Measurements from ENCODE around the gene SERTAD2.

Gene SERTAD2

DNA sequence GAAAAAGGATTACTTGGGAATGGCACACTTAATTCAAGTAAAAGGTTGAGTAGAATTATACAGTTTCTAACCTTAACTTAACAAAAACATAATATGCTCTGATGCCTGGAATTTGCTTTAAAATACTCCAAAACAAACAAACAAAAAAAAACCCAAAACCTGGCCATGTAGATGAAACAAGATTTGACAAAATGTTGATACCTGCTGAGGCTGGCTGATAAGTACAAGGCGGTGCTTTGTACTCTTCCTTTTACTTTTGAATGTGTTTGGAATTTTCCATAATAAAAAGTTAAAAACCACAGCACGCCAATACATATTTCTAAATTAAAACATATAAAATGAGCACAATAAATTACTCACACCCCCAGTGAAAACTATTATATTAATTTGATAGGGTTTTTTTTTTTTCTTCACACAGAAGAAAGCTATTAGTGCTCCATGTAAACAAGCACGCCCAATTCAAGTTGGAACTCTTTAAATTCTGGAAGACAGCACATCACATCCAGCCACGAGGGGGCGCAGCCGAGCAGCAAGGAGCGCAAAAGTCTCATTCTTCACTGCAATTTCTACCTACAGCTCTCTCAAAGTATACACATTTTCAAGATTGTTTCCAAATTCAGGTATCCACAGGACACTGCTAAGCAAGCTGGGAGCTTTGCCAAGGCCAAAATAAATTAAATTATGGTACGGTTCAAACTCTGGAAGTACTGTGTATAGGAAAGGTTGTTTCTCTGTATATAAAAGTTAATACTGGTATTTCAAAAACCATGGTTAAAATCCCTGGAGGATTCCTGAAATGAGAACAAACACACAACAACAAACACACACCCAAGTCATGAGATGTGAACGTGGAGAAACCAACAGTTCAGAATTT, 7.5 kb downstream of the SERTAD2 start:
- DNase-seq, result peak; percentile 46

DNA sequence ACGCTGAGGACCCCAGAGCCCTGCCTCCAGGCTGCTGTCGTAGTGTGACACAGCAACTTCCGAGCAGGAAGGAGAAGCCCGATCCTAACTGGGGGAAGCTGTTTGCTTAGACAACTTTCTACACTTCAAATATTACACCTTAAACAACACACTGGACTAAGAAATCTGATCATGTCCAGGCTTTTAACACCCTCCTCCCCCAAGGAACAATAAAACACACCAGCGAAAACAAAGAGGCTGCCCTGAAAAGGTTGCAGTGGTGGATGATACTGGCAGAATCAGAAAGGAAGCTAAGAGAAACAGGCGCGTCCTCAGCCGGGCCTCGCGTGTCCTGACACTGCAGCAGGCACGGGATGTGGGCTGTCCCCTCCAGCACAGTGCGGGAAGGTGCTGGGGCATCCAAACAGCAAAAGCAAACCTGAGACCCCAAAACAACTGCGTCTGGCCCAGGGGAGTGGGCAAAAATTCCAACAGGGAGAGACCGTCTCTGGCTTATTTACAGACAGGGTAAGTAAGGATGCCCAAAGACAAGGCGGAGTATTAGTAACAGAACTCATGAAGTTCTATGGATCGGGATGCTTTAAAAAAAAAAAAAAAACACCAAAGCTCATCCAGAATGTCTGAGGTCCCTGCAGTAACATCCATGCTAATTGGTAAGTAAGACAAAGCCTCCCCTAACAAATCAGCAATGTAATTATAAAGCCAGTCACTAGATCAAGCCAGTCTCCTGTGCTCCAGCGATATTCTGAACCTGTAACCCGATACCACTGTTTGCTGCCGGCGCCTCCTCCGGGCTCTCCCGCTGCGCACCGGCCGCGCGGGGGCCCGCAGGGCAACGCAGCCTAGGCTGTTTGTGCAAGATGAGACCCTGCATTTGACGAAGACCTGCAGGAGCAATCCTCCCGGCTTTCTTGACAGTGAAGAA, 9.0 kb downstream of the SERTAD2 start:
- DNase-seq, result peak; percentile 13

DNA sequence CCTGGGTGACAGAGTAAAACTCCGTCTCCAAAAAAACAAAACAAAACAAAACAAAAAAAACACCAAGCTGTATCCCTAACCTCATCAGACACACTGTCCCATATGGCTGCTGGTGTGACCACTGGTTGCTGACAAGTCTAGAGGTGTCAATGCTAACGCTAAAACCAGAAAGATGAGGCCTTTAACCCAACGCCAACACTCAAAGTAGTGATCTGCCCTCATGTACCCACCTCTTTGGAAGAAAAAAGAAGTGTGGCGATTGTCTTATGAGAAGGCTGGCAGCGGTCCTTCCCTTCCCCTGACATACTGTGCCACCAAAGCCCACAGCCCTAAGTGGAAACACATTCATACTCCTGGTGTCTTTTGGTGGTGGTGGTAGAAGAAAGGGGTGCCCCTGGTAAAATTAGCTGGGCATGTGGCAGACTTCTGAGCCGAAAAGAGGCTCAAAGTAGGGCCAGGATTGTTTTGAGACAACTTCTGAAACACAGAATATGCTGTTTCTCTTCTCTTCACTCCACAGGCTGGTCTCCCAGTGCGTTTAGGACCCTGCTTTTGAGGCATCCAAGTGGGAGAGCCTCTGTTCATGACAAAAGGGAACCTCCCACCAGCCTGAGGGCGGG, 9.8 kb downstream of the SERTAD2 start:
- no peak for DNase-seq

DNA sequence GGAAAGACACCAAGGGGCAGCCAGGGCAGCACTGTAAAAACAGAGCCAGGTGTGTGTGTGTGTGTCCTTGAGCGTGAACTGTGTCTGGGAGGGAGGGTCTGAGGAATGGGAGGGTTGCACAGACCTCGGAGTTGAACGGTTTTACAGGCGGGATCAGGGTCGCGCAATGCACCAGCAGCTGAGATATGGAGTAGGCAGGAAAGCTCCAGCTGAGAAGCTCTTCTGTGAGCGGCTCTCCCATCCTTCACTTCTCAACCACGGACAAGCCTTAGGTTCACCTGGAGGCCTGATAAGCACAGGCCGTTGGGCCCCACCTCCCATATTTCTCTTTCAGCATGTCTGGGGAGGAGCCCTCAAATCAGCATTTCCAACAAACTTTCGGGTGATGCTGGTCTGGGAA, 12.1 kb downstream of the SERTAD2 start:
- no peak for DNase-seq

DNA sequence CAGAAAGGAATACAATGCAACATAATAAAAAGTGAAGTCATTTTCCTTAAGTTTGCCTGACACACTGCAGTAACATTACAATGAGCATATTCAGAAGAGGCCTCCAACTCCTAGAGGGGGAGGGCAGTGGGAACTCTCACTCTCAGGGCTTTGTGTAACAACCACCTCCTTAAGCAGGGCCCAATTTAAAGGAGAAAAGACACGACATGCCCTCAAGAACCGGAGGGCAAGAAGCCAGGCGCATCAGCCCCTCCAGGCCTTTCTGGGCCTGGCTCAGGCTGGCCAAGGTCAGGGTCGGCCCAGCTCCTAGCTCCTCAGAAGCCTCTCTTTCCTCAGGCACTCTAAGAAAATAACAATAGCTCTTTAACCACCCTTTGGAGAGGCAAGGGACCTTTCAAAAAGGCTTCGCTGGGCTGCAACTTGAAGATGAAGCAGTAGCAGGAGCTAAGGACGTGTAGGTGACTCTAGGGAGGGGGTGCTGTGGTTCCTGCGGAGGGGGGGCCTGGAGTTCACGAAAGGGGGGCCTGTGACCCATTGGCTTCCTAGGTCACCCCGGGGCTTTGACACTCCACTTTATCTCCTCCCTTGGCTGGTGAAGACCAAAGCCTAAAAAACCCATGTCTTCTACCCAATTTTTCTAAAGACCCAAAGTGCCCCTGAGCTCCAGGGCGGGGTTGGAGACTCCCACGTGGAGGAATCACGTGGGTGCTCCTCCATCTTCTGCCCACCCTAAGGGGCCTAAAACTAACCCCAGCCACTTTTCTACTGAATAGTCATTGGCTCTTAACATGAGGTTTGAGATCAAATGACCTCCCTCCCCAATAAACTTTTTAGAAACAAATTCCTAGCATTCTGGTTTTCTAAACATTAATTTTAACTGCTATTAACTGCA, 13.3 kb downstream of the SERTAD2 start:
- no peak for DNase-seq

DNA sequence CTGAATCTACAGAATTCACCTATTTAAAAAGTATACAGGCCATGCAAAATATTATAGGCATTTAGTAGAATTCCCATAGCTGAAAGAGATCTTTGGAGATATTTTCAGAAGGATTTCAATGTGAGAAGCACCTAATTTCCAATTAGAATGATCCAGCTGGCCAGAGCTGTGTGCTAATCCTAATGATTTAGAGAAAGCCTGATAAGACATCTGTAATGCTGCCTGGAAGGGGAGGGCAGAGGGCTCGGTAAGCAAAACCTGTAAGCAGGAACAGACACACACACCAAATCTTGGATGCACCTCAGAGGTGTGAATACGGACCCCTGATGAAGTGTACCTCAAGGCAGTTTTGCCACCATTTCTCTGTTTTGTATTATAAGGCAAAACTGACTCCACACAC, 14.0 kb downstream of the SERTAD2 start:
- no peak for DNase-seq

DNA sequence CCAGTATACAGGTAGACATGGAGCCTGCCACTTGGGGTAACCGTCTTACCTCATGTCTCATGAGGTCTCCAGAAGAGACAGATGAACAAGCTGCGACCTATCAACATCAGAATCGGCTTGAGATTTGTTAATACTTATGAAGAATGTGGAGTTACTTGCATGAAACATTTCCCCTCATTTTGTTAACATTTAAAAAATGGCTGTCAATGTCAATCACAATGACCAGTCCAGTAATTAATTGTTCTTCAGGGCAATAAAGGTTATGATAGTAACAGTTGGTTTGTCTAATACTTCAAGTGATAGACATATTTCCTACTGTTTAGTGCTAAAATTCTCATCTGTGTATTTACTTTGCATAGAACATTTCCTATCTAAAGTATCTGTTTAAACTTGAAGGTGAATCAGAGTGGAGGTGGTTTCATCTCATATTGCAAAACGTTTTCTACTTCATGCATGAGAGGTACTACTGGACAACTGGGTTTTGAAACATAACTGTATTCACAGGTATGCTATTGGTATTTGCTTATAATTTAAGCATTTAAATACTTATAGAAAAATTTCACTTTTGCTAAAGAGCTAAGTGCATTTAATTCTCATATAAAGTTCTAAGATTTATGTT, 15.1 kb downstream of the SERTAD2 start:
- no peak for DNase-seq

DNA sequence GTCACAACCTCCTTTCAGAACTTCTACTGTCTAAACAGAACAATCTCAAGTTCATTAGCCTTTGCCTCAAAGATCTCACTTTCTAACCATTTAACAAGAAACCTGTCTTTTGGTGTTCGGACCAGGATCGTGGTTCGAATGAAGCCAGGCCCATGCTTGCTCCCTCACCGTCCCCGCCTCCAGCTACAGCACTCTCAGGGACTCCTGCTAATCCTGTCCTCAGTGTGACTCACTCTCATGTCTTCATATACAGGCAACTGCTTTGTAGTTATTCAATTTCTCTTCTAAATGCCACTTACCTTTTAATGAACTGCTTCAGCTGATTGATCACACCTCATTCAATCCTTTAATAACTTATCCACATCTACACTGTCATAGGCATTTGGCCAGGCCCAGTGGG, 15.8 kb downstream of the SERTAD2 start:
- no peak for DNase-seq

DNA sequence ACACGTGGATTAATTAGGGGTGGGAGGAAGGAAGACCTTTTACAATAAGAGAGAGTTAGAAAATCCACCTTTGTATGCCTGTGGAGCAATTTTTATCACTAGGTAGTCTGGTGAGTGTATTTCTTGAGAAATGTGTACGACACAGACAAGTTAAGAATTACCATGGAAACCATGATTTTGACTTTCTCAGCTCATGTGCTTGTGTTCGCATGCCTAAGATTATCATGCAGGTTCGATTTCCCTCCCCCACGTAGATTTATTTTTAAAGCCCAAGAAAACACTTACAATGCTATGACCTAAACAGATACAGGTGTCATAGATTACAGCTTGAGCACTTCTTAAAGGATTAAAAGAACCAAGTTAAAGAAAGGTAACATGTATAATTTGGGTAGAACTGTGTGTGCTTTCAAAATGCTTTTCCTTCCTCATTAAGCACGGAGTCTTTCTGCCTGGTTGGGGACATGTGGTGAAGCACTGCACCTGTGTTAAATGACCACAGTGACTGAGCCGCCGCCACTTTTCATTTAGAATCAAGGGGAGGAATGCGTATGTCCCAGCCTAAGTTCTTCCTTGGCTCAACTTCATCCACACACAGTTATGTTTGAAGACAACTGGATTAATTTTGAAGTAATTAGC, 16.6 kb downstream of the SERTAD2 start:
- no peak for DNase-seq

DNA sequence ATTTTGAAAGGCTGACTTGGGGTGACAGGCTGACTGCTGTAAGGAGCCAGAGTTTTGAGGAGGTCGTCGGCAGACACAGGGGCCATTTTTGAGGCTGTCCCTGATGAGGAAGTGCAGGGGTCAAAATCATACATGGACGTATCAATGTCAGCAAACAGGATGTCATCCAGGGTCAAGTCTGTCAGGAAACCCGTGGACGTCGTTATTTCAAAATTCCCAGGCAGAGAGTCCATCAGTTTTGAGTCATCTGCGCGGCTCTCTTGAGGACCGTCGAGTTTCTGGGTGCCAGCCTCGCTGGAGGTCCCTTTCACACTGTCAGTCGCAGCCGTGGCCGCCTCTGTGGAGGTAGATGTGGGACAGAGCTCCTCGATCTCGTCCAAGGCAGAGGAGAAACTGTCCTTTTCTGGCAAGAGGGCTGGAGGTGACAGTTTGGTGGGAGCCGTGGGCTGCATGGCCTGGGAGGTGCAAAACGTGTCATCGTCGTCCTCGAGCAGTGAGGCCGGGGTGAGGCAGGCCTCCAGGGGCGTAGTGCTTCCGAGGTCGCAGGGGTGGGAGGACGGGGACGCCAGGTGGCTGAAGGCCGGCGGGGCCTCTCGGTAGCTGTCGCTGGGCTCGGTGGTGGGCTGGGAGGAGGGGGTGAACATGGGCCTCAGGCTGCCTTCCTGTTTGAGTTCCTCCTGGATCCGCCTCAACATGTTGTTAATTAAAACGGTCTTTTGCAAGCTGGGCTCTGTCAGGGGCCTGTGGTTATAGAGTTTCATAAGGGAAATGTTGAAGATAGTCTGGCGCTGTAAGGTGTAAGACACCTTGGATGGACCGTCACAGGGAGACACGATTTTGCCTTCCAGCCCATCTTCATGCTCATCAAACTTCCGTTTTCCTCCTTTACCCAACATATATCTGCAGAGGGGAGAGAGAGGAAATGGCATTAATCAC, 17.5 kb downstream of the SERTAD2 start:
- no peak for DNase-seq

DNA sequence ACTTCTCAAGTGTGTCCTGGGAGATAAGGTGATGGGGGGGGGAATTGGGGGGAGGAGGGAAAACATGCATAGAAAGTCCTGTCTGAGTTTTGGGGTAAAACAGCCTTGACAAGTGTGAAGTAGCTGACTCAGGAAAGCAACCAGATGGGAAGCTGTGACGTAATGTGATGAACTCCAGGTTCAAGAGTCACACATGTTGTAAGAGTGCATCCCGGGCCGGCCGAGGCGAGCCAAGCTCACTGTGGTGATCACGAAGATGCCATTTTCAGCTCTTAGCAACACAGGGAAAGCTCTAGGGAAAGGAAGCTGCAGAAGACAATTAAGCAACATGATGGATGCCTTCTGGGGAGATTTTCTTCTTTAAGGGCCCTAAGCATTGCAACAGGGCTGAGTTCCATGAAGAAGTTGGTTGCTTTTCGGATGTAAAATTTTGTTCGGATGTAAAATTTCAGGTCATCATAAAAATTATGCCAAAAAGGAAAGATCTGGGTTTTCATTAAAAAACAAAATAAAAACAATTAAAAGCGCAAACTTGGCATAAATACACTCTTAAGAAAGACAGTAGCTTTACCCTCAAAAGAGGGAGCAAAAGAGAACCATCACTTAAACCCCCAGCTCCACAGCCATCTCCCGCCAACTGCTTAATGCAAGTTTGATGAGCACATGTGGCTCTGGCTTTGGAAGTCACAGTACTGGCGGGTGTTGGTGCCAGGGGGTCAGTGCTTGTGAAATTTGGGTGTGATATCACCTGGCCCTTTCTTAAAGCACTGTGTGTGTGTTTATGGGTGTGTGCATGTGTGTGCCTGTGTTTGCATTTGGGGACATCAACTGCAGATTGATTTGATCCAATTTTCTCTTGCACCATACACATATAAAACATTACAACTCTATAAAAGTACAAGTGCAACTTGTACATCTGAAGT, 19.1 kb downstream of the SERTAD2 start:
- no peak for DNase-seq

DNA sequence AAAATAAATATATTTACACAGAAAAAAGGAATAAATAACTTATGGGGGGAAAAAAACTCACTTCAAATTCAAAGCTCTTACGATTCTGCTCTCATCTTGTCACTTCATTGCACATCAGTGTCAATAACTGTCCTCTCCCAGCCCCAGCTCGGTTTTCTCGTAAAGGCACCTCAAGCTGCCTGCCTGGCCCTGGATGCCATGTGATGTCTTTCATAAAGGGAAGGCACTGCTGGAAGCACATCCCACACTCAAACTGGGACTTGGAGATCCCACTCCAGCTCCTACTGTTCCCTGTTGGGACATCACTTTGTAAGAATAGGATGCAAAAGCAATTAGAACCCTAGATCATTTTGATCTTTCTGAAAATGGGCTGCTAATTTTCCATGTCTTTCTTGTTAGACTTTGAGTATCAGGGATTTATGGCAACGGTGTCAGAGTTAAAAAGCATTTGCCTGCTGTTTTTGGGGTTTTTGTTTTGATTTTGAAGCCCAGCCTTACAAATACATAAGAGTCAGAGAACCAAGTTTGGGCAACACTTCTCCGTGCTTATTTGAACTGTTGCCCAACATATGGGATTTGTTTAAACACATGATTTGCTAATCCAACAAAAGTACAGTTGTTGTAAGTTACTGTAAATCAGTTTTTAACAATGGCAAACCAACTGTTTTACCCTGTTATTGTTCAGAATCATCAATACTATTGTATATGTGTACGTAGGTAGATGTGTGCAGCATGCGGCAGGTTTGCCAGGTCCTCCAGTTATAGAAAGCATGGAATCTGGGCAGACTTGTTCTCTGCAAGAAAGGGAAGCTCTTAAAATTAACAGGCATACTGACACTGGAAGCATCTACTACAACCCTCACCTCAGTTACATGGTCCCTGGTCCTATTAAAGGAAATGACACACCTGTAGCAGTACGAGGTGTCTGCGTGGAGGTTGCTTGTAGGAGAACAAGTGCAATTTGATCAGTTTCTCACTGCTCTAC, 20.6 kb downstream of the SERTAD2 start:
- DNase-seq, result no peak

DNA sequence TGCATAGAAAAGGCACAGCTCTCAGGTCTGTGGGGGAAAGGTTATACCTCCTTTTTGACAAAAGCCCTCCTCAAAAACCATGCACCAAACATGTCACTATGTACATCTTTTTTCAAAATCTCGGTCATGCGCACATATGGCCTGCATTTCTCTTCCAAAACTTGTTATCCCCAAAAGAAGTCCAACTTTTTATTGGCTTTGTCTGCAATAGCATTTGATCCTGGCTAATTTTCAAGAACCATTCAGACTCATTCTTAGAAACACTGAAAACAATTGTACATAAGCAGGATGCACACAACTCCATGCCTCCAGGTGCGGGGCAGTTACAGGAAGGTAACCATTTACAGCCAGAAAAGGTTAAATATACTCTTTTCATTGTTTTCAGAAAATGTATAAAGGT, 21.9 kb downstream of the SERTAD2 start:
- DNase-seq, result no peak

DNA sequence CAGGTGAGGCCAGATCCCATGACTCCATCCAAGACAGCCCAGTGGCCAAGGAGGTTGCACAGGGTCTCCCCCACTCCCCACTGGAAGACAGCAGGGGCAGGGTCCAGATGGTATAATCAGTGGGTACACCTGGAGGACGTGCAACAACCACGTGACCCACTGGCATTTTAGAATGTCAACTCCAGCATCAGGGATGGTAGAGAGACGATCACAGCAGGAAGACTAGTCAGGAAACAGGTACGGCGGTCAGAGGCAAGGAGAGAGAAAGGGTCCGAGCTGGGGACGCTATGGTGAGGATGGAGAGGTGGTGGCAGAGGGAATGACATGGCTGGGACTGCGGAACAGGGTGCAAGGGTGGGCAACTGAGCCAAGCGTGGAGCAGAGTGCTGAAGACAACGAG, 23.0 kb downstream of the SERTAD2 start:
- DNase-seq, result no peak

DNA sequence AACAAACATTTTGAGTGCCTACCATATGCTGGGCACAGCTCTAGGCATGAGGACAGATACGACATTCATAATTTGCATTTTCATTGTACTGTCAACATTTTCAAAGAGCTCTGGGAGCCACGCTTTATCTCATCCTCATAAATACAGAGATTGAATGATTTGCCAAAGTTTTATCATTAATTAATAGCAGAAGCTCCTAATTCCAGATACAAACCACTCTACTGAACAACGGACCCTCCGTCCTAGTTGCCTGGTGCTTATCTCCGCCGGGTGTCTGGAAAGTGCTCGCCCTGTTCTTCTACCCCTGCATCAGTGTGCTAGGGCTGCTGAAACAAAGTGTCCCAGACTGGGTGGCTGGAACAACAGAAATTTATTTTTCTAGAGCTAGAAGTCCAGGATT, 23.8 kb downstream of the SERTAD2 start:
- DNase-seq, result no peak

DNA sequence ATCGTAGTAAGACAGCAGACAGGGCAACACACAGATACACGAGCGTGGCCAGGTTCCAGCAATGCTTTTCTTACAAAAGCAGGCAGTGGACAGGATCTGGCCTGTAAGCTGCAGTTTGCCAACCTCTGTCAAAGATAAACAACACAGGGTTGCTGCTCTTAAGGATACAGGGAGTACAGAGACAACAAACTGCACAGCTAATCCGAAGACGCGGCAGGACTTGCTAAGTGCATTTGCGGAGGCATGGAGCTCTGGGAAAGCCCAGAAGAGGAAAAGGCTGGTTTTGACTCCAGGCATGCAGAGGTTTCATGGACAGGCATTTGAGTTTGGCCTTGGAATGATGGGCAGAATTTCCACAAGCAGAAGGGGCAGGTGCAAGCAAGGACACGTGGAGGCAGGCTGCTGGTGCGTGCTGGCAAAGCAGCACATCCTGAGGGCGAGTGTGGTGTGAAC, 24.4 kb downstream of the SERTAD2 start:
- DNase-seq, result no peak
